HEK293 (cell line): ENCODE results near the gene EME2.
A peak's percentile ranks its signal among the peaks of the same experiment; 100 is the strongest.

Experiments used
- CTCF ChIA-PET: fragments of 350-600 bp; formaldehyde crosslinking; extraction: SDS; loops from one replicate; lab custom pipeline; 2021; ENCODE audit warnings: antibody characterized with exemption; lab: Yijun Ruan, JAX
- POLR2A ChIA-PET: fragments of 300-600 bp; formaldehyde crosslinking; extraction: SDS; loops from one replicate; lab custom pipeline; 2020; ENCODE audit warnings: antibody characterized with exemption, inconsistent platforms; lab: Yijun Ruan, JAX
- H3K27ac ChIP-seq: fragments of 200-500 bp; sonication (Bioruptor generic); 2 replicates; pipeline ENCODE4 v1.5.1; 2014; ENCODE audit warnings: low read depth, low read length, control low read depth, inconsistent platforms; ENCODE audit errors: extremely low read depth
- H3K36me3 ChIP-seq, 2 experiments: fragments of 200-500 bp in 1 of 2; sonication (Bioruptor generic) in 1 of 2; 1 replicate in 1 of 2; 2 replicates in 1 of 2; pipeline ENCODE4 v1.5.1; 2014 to 2017; ENCODE audit warnings: inconsistent platforms in 2 of 2, low read length in 2 of 2; ENCODE audit not compliant: control insufficient read depth in 2 of 2, insufficient read depth in 1 of 2
- H3K4me1 ChIP-seq: fragments of 200-500 bp; sonication (Bioruptor generic); 2 replicates; pipeline ENCODE4 v1.5.1; 2014; ENCODE audit warnings: mild to moderate bottlenecking, low read length, inconsistent platforms; ENCODE audit not compliant: control insufficient read depth, insufficient read depth
- H3K4me3 ChIP-seq: 2 replicates; pipeline ENCODE4 v1.5.1; 2011; ENCODE audit warnings: low read depth, mild to moderate bottlenecking, control low read depth, low read length, moderate library complexity
- H3K9me3 ChIP-seq: fragments of 200-500 bp; sonication (Bioruptor generic); 2 replicates; pipeline ENCODE4 v1.5.1; 2014; ENCODE audit warnings: low read depth, low read length, inconsistent platforms; ENCODE audit not compliant: control insufficient read depth, insufficient read depth
- EGR2 ChIP-seq: fragments of 450-650 bp; formaldehyde crosslinking; IDR thresholded peaks from 2 replicates; pipeline ENCODE4 v1.5.1; 2016; ENCODE audit warnings: low read depth, missing biosample characterization, missing genetic modification characterization
- HOXA7 ChIP-seq: sonication (generic); formaldehyde crosslinking; IDR thresholded peaks from 2 replicates; pipeline ENCODE4 v1.8.1; 2022; ENCODE audit warnings: missing genetic modification reagents, borderline replicate concordance
- PBX3 ChIP-seq: sonication (generic); formaldehyde crosslinking; IDR thresholded peaks from 2 replicates; pipeline ENCODE4 v1.8.1; 2022; ENCODE audit warnings: mild to moderate bottlenecking, moderate library complexity, missing genetic modification reagents
- PRDM1 ChIP-seq: fragments of 450-650 bp; formaldehyde crosslinking; IDR thresholded peaks from 2 replicates; pipeline ENCODE4; 2016; ENCODE audit warnings: missing biosample characterization, missing genetic modification characterization
- REST ChIP-seq: fragments of 450-650 bp; formaldehyde crosslinking; IDR thresholded peaks from 2 replicates; pipeline ENCODE4 v1.5.1; 2016; ENCODE audit warnings: missing biosample characterization, missing genetic modification characterization
- SP2 ChIP-seq: fragments of 450-650 bp; formaldehyde crosslinking; IDR thresholded peaks from 2 replicates; pipeline ENCODE4 v1.5.1; 2016; ENCODE audit warnings: missing biosample characterization, missing genetic modification characterization
- SP3 ChIP-seq: fragments of 450-650 bp; formaldehyde crosslinking; IDR thresholded peaks from 2 replicates; pipeline ENCODE4 v1.5.1; 2016; ENCODE audit warnings: missing biosample characterization, missing genetic modification characterization
- ZBTB17 ChIP-seq: fragments of 450-650 bp; formaldehyde crosslinking; IDR thresholded peaks from 2 replicates; pipeline ENCODE4 v1.5.1; 2016; ENCODE audit warnings: missing biosample characterization, missing genetic modification characterization
- ZNF10 ChIP-seq: fragments of 450-650 bp; formaldehyde crosslinking; IDR thresholded peaks from 2 replicates; pipeline ENCODE4 v1.5.1; 2017; ENCODE audit warnings: missing biosample characterization, missing genetic modification characterization
- ZNF112 ChIP-seq: fragments of 450-650 bp; formaldehyde crosslinking; IDR thresholded peaks from 2 replicates; pipeline ENCODE4 v1.5.0; 2017; ENCODE audit warnings: missing biosample characterization, missing genetic modification characterization
- ZNF138 ChIP-seq: fragments of 450-650 bp; formaldehyde crosslinking; IDR thresholded peaks from 2 replicates; pipeline ENCODE4 v1.5.1; 2016; ENCODE audit warnings: missing biosample characterization, missing genetic modification characterization, borderline replicate concordance
- ZNF140 ChIP-seq: fragments of 450-650 bp; formaldehyde crosslinking; IDR thresholded peaks from 2 replicates; pipeline ENCODE4 v1.5.1; 2016; ENCODE audit warnings: missing biosample characterization, missing genetic modification characterization
- ZNF148 ChIP-seq: fragments of 450-650 bp; formaldehyde crosslinking; IDR thresholded peaks from 2 replicates; pipeline ENCODE4 v1.5.0; 2017; ENCODE audit warnings: missing biosample characterization, missing genetic modification characterization, borderline replicate concordance
- ZNF2 ChIP-seq: fragments of 450-650 bp; formaldehyde crosslinking; IDR thresholded peaks from 2 replicates; pipeline ENCODE4 v1.5.1; 2016; ENCODE audit warnings: missing biosample characterization, missing genetic modification characterization
- ZNF324 ChIP-seq: fragments of 450-650 bp; formaldehyde crosslinking; IDR thresholded peaks from 2 replicates; pipeline ENCODE4 v1.5.1; 2016; ENCODE audit warnings: missing biosample characterization, missing genetic modification characterization
- ZNF335 ChIP-seq: fragments of 450-650 bp; formaldehyde crosslinking; conservative IDR thresholded peaks from 2 replicates; pipeline ENCODE4 v1.5.1; 2016; ENCODE audit warnings: missing biosample characterization, missing genetic modification characterization
- ZNF404 ChIP-seq: fragments of 450-650 bp; formaldehyde crosslinking; IDR thresholded peaks from 2 replicates; pipeline ENCODE4 v1.5.1; 2017; ENCODE audit warnings: missing biosample characterization, missing genetic modification characterization
- ZNF548 ChIP-seq: fragments of 450-650 bp; formaldehyde crosslinking; IDR thresholded peaks from 2 replicates; pipeline ENCODE4 v1.5.1; 2016; ENCODE audit warnings: missing biosample characterization, missing genetic modification characterization
- ZNF664 ChIP-seq: fragments of 450-650 bp; formaldehyde crosslinking; IDR thresholded peaks from 2 replicates; pipeline ENCODE4 v1.5.1; 2016; ENCODE audit warnings: missing biosample characterization, missing genetic modification characterization
- ZNF76 ChIP-seq: fragments of 450-650 bp; formaldehyde crosslinking; IDR thresholded peaks from 2 replicates; pipeline ENCODE4; 2016; ENCODE audit warnings: low read depth, missing biosample characterization, missing genetic modification characterization, borderline replicate concordance
- ZNF777 ChIP-seq: fragments of 450-650 bp; formaldehyde crosslinking; IDR thresholded peaks from 2 replicates; pipeline ENCODE4 v1.5.1; 2017; ENCODE audit warnings: missing biosample characterization, missing genetic modification characterization, borderline replicate concordance
- ZNF791 ChIP-seq: fragments of 450-650 bp; formaldehyde crosslinking; IDR thresholded peaks from 2 replicates; pipeline ENCODE4 v1.5.1; 2016; ENCODE audit warnings: missing biosample characterization, missing genetic modification characterization
- ZNF830 ChIP-seq: fragments of 450-650 bp; IDR thresholded peaks from 2 replicates; pipeline ENCODE4 v1.5.0; 2018; ENCODE audit warnings: missing biosample characterization, missing genetic modification characterization, low read depth, mild to moderate bottlenecking, moderate library complexity

EME2 gene

GRCh38 chr16:1772362-1772907 lies at the start of gene EME2:
Gene EME2, plus strand, starts transcription at chr16:1772810. Its CDS starts 418 bp downstream, at chr16:1773228.
- no peaks in the 10 kb centered on the region for H3K9me3 ChIP-seq
- POLR2A ChIA-PET: interaction anchor here (0.5 to 6.0 kb wide), 10 partner anchors 9 to 269 kb away, joined by 3 to 113 read pairs (median 4); partner anchors contain the start of genes CRAMP1, IFT140, JPT2 and MAPK8IP3
- H3K4me1 ChIP-seq: peaks cover 9% of the 10 kb centered on the region
- H3K27ac ChIP-seq: peak within 1 kb of the TSS; percentile 94
- TF ChIP-seq ZNF791 (tag by site-specific recombination) (no peak), ZNF140 (tag by site-specific recombination) (no peak), ZNF548 (tag by site-specific recombination) (no peak), ZBTB17 (tag by site-specific recombination) (peak; percentile 80), ZNF76 (tag by site-specific recombination) (0 out of 2 replicates have a peak, but pooled peaks have one; percentile 9), SP2 (peak; percentile 69), ZNF777 (tag by site-specific recombination) (0 out of 2 replicates have a peak, but pooled peaks have one; percentile 25), ZNF335 (peak; percentile 57), HOXA7 (CRISPR knock-in tag) (no peak), ZNF112 (tag by site-specific recombination) (no peak), EGR2 (tag by site-specific recombination) (0 out of 2 replicates have a peak, but pooled peaks have one; percentile 18), SP3 (tag by site-specific recombination) (peak; percentile 33; the same call in 1 of the 2 replicates), ZNF10 (tag by site-specific recombination) (peak; percentile 40; the same call in 1 of the 2 replicates)
- CTCF ChIA-PET: interaction anchor here (0.6 to 0.7 kb wide), 3 partner anchors 65 to 547 kb away, joined by 3 read pairs; no protein-coding TSS in a partner anchor
- H3K36me3 ChIP-seq: peaks cover 0 to 77% of the 10 kb centered on the region in 2 experiments; a peak in 1 of 3 replicates
- H3K4me3 ChIP-seq: peak within 1 kb of the TSS; percentile 95

GRCh38 chr16:1723450-1724147 lies 49.0 kb upstream of the EME2 start:
- ChIA-PET CTCF (interaction anchor here (0.6 to 2.0 kb wide), 10 partner anchors 9 to 631 kb away, joined by 3 to 6 read pairs (median 3); no protein-coding TSS in a partner anchor), POLR2A (interaction anchor here (1.0 to 1.3 kb wide), 3 partner anchors 22 to 113 kb away, joined by 3 to 4 read pairs (median 3); partner anchors contain the start of gene JPT2)
- TF ChIP-seq ZBTB17 (tag by site-specific recombination) (0 out of 2 replicates have a peak, but pooled peaks have one; percentile 15), ZNF335 (0 out of 2 replicates have a peak, but pooled peaks have one; percentile 17), ZNF2 (tag by site-specific recombination) (peak; percentile 96), PRDM1 (tag by site-specific recombination) (peak; percentile 45; the same call in 1 of the 2 replicates), REST (tag by site-specific recombination) (no peak)
- Histone ChIP-seq H3K9me3 (no peaks in the 10 kb centered on the region), H3K27ac (no peak overlapping the region), H3K36me3 (peaks cover 0 to 36% of the 10 kb centered on the region in 2 experiments; a peak in 2 of 3 replicates), H3K4me1 (peaks cover 3% of the 10 kb centered on the region), H3K4me3 (no peak overlapping the region)

- ChIA-PET CTCF (interaction anchor here (0.6 to 2.0 kb wide), 3 partner anchors 8 to 346 kb away, joined by 3 to 6 read pairs (median 5); no protein-coding TSS in a partner anchor), POLR2A (interaction anchor here (1.3 kb wide), 1 partner anchor 114 kb away, joined by 3 read pairs; no protein-coding TSS in a partner anchor)
- Histone ChIP-seq H3K4me1 (peaks cover 3% of the 10 kb centered on the region), H3K4me3 (no peak overlapping the region), H3K9me3 (no peaks in the 10 kb centered on the region), H3K27ac (no peak overlapping the region), H3K36me3 (peaks cover 0 to 45% of the 10 kb centered on the region in 2 experiments; a peak in 2 of 3 replicates)
- TF ChIP-seq ZNF324 (tag by site-specific recombination) (no peak), ZNF404 (no peak), PBX3 (CRISPR knock-in tag) (no peak), ZNF830 (tag by site-specific recombination) (no peak), ZNF148 (tag by site-specific recombination) (no peak), ZNF138 (tag by site-specific recombination) (no peak), ZNF664 (tag by site-specific recombination) (no peak)
These were observed 48.1 kb upstream of the EME2 start for GRCh38 chr16:1724491-1724890.
